K562 (cell line): ENCODE results near the gene CTDNEP1. TPM values are rescaled to one million over a fixed set of nuclear protein-coding genes. Genes with fewer than 3 reads are reported as not detected.

Experiments
- ATAC-seq: fragments of 200-7000 bp; cut with Tn5 transposase; 3 replicates; pipeline ENCODE4 v1.9.1; 2020; ENCODE audit warnings: moderate library complexity
- BruUV-seq: library from RNA; stranded (reverse); fragments of 400-500 nt; replicated peaks from 2 replicates; lab custom pipeline; 2021; lab: Mats Ljungman, UMichigan
- CTCF ChIA-PET: fragments of 300-600 bp; formaldehyde crosslinking; extraction: SDS; loops from one replicate; lab custom pipeline; 2021; ENCODE audit warnings: low intra/inter-chr PET ratio; lab: Yijun Ruan, JAX
- POLR2A ChIA-PET: fragments of 300-600, 350-650 bp; sonication (Branson Sonifier 250); formaldehyde crosslinking; extraction: SDS; loops from one replicate; lab custom pipeline; 2021; ENCODE audit warnings: antibody characterized with exemption, inconsistent platforms; lab: Yijun Ruan, JAX
- DNase-seq, 4 experiments: peaks; one replicate each; pipeline versions ENCODE4 v3.0.0 to v3.0.0-alpha.2; 2011 to 2018; ENCODE audit warnings: low spot score in 3 of 4, mixed read lengths in 3 of 4; ENCODE audit errors: extremely low read depth in 1 of 4
- FAIRE-seq: peaks from 2 replicates; lab custom pipeline; 2011; peaks lifted over from hg19 to GRCh38; lab: Jason Lieb, UNC
- H2AFZ ChIP-seq: 2 replicates; pipeline ENCODE4 v1.6.0; 2011; ENCODE audit warnings: low read depth, low read length, control low read depth, inconsistent platforms
- H3K27ac ChIP-seq: fragments of 200-600 bp; 3 replicates; pipeline ENCODE4 v1.8.0; 2011; ENCODE audit warnings: low read depth, mild to moderate bottlenecking, control low read depth, inconsistent platforms, low read length, moderate library complexity, mixed read lengths; ENCODE audit errors: extremely low read depth
- H3K27me3 ChIP-seq, 2 experiments: fragments of 300-600 bp in 1 of 2; 2 replicates in 1 of 2; 3 replicates in 1 of 2; pipeline versions ENCODE4 v1.6.0 to v1.8.0; 2011; ENCODE audit warnings: inconsistent platforms in 2 of 2, low read length in 2 of 2, mild to moderate bottlenecking in 1 of 2, mixed read lengths in 1 of 2, moderate library complexity in 1 of 2; ENCODE audit not compliant: control insufficient read depth in 2 of 2, insufficient read depth in 2 of 2
- H3K36me3 ChIP-seq: fragments of 300-600 bp; 3 replicates; pipeline ENCODE4 v1.8.0; 2011; ENCODE audit warnings: mild to moderate bottlenecking, low read length, inconsistent platforms; ENCODE audit not compliant: control insufficient read depth, insufficient read depth
- H3K4me1 ChIP-seq, 2 experiments: fragments of 200-600 bp in 1 of 2; replicated peaks in 1 of 2; 2 replicates in 1 of 2; 3 replicates in 1 of 2; pipeline versions ENCODE4 v1.5.1 to v1.8.0; 2011; ENCODE audit warnings: inconsistent platforms in 2 of 2, low read length in 2 of 2, mild to moderate bottlenecking in 1 of 2, mixed read lengths in 1 of 2, moderate library complexity in 1 of 2; ENCODE audit not compliant: control insufficient read depth in 2 of 2, insufficient read depth in 2 of 2
- H3K4me2 ChIP-seq: 2 replicates; pipeline ENCODE4 v1.6.1; 2011; ENCODE audit warnings: low read length, control low read depth, inconsistent platforms, mixed read lengths; ENCODE audit not compliant: insufficient read depth
- H3K4me3 ChIP-seq: fragments of 200-600 bp; sonication (generic), shearing (Covaris generic); 2 replicates; pipeline ENCODE4 v1.5.1; 2016; ENCODE audit warnings: control low read depth, inconsistent platforms
- H3K79me2 ChIP-seq: fragments of 200-600 bp; 3 replicates; pipeline ENCODE4 v1.8.0; 2011; ENCODE audit warnings: low read length, inconsistent platforms; ENCODE audit not compliant: control insufficient read depth, insufficient read depth
- H3K9ac ChIP-seq, 2 experiments: 2 replicates each; pipeline versions ENCODE4 v1.6.0 to v1.6.1; 2011; ENCODE audit warnings: low read depth in 2 of 2, low read length in 2 of 2, control low read depth in 1 of 2, inconsistent platforms in 1 of 2, mild to moderate bottlenecking in 1 of 2, mixed read lengths in 1 of 2; ENCODE audit not compliant: insufficient read depth in 1 of 2
- H3K9me1 ChIP-seq: one replicate; pipeline ENCODE4 v1.6.0; 2011; ENCODE audit warnings: inconsistent platforms, mild to moderate bottlenecking, low read length, moderate library complexity; ENCODE audit not compliant: control insufficient read depth, insufficient read depth
- H3K9me3 ChIP-seq: replicated peaks from 2 replicates; pipeline ENCODE4 v1.5.1; 2011; ENCODE audit warnings: low read depth, low read length, inconsistent platforms; ENCODE audit not compliant: control insufficient read depth, insufficient read depth
- H4K20me1 ChIP-seq: replicated peaks from 2 replicates; pipeline ENCODE4 v1.6.1; 2011; ENCODE audit warnings: low read length, inconsistent platforms, mixed read lengths; ENCODE audit not compliant: control insufficient read depth, insufficient read depth
- KAT7 ChIP-seq: sonication (generic); formaldehyde crosslinking; IDR thresholded peaks from 2 replicates; pipeline ENCODE4 v1.8.0; 2022; ENCODE audit warnings: missing genetic modification reagents, mild to moderate bottlenecking, borderline replicate concordance
- L3MBTL2 ChIP-seq: fragments of 450-650 bp; IDR thresholded peaks from 2 replicates; pipeline ENCODE4 v1.6.1; 2016; ENCODE audit warnings: mild to moderate bottlenecking, moderate library complexity
- ZNF740 ChIP-seq, 3 experiments: fragments of 200-800 bp in 1 of 3; sonication (Bioruptor generic) in 1 of 3; sonication (generic) in 1 of 3; formaldehyde crosslinking in 1 of 3; IDR thresholded peaks; 2 replicates each; pipeline versions ENCODE4 v1.6.1 to v1.8.0; 2016 to 2022; ENCODE audit warnings: mild to moderate bottlenecking in 2 of 3, missing compliant biosample characterization in 2 of 3, missing genetic modification characterization in 2 of 3, missing genetic modification reagents in 1 of 3
- WGBS: fragments of 100-300 bp; shearing (Covaris generic); methylation state at CpG from one replicate; pipeline ENCODE4 v1.1.6; 2016; ENCODE audit warnings: low coverage, mixed read lengths; ENCODE audit not compliant: insufficient coverage; ENCODE audit errors: missing lambda C conversion rate; 5-methylcytosine and 5-hydroxymethylcytosine counted together
- in situ Hi-C: fragments of 300-500 bp; cut with MboI; formaldehyde crosslinking; loops from 4 replicates; pipeline ENCODE4 v1.15.0; 2018; ENCODE audit warnings: inconsistent platforms, mixed read lengths
- intact Hi-C: fragments of 100-400 bp; cut with micrococcal nuclease; formaldehyde crosslinking; loops from 2 replicates; pipeline ENCODE4 v1.14.2; 2022
- polyA plus RNA-seq, 8 experiments: library from polyadenylated mRNA; depleted of rRNA in 4 of 8; stranded (reverse) in 5 of 8; unstranded in 3 of 8; fragments of >200 nt; fragmentation: Nextera tagmentation in 2 of 8; fragmentation: Illumina TruSeq in 1 of 8; extraction: Ambion mirVana in 2 of 8; extraction: Trizol in 1 of 8; gene quantifications; 2 replicates each; pipeline versions ENCODE4 v1.2.1 to v1.2.3, GENCODE V29; 2011 to 2014; ENCODE audit warnings: inconsistent platforms in 1 of 8, missing spikeins in 1 of 8
- total RNA-seq, 7 experiments: library from RNA; depleted of rRNA in 6 of 7; stranded (reverse); fragments of >200 nt in 6 of 7; fragmentation: Illumina TruSeq in 2 of 7; extraction: Trizol in 2 of 7; gene quantifications; 2 replicates each; pipeline versions ENCODE4 v1.2.1 to v1.2.3, GENCODE V29; 2011 to 2021; ENCODE audit warnings: low replicate concordance in 1 of 7

Gene CTDNEP1
- total and polyA plus RNA-seq, 9 of the 15 experiments (the other 6 are each of a cell fraction or from before 2014, with no cell fraction given), result 10.7 to 150 (median 28.5) TPM

- TF ChIP-seq ZNF740 (CRISPR knock-in tag; IDR thresholded peaks at IDR 0.05), result peak; percentile 72
- no peak for TF ChIP-seq ZNF740 (tag; IDR thresholded peaks at IDR 0.05)
Observed at GRCh38 chr17:7281953-7282751, 30.6 kb upstream of the CTDNEP1 start (continued).

GRCh38 chr17:7281074-7281952, 29.8 kb upstream of the CTDNEP1 start, which contains the start of gene SLC2A4:
Gene SLC2A4 (plus strand): TSS chr17:7281718. CDS start chr17:7281935, 217 bp downstream.
- ATAC-seq (peak; percentile 90), FAIRE-seq (peak; percentile 94), DNase-seq (peak; percentile 96 to 98 (median 97))
- Histone ChIP-seq H3K9ac (peak within 1 kb of the TSS; percentile 65 to 97), H3K27ac (peak within 1 kb of the TSS; percentile 74), H3K79me2 (no peaks in the 10 kb centered on the region; the same call in 2 of the 3 replicates), H3K9me3 (no peaks in the 10 kb centered on the region), H3K4me1 (peaks cover 15 to 44% of the 10 kb centered on the region in 2 experiments; a peak in 4 of 5 replicates), H3K9me1 (no peaks in the 10 kb centered on the region), H3K4me2 (peak within 1 kb of the TSS; percentile 84), H3K27me3 (no peaks in the 10 kb centered on the region), H2AFZ (peak within 1 kb of the TSS; percentile 91), H3K4me3 (peak within 1 kb of the TSS; percentile 65), H4K20me1 (no peaks in the 10 kb centered on the region; the same call in 1 of the 2 replicates), H3K36me3 (0 out of 3 replicates have a peak, but pooled peaks cover 3% of the 10 kb centered on the region)
- ChIA-PET POLR2A (interaction anchor here (0.6 to 1.8 kb wide), 6 partner anchors 13 to 875 kb away, joined by 3 to 6 read pairs (median 4); no protein-coding TSS in a partner anchor), CTCF (interaction anchor here (2.1 to 2.3 kb wide), 2 partner anchors 15 to 64 kb away, joined by 19 to 32 read pairs; no protein-coding TSS in a partner anchor)
- in situ Hi-C loops, result loop anchor here (5.0 kb wide), 1 partner anchor 61 kb away; no protein-coding TSS in a partner anchor
- 0% methylated on average over 37 of the region's 71 CpGs for WGBS
- intact Hi-C loops, result loop anchor here (2.0 to 5.0 kb wide), 2 partner anchors 44 to 63 kb away; partner anchors contain the start of gene PHF23
- BruUV-seq, result no TSS peak
- 0 out of 2 replicates have a peak, but pooled peaks have one; percentile 12 for TF ChIP-seq KAT7 (CRISPR knock-in tag)
- TF ChIP-seq L3MBTL2, result peak; percentile 38
